SU-DHL-6 (cell line): Measurements from ENCODE around the gene KLHL36.

Experiments
- CTCF ChIP-seq: fragments of 200-600 bp; sonication (generic); IDR thresholded peaks from one replicate; pipeline ENCODE4 v1.5.1; 2017; ENCODE audit warnings: antibody characterized with exemption, mild to moderate bottlenecking, low read length, moderate library complexity; ENCODE audit not compliant: insufficient read depth, poor library complexity, severe bottlenecking
- EZH2phosphoT487 ChIP-seq: fragments of 200-600 bp; sonication (generic), shearing (Covaris generic); conservative IDR thresholded peaks from 2 replicates; pipeline ENCODE4 v1.6.1; 2018; ENCODE audit warnings: mild to moderate bottlenecking, antibody characterized with exemption, low read length, moderate library complexity, mixed read lengths

GRCh38 chr16:84650062-84650991, 2.0 kb downstream of the KLHL36 start:
- TF ChIP-seq CTCF (no peak), EZH2phosphoT487 (no peak)
